Neural crest cell (in vitro differentiated cells): ENCODE results near the gene CNIH1. TPM values are rescaled to one million over a fixed set of nuclear protein-coding genes. Genes with fewer than 3 reads are reported as not detected.
"Not testable (repeated sequence)": the region's sequence is repeated elsewhere in the genome, so short reads cannot be mapped to it uniquely, and the experiment has no call there.

Experiments used
- DNase-seq: peaks from one replicate; pipeline ENCODE4 v3.0.0; 2021; ENCODE audit warnings: low read depth, mixed read lengths, low spot score
- H3K27ac Mint-ChIP-seq: one replicate; pipeline ENCODE4 v1.8.0; 2021; ENCODE audit warnings: mild to moderate bottlenecking, mixed read lengths; ENCODE audit not compliant: unreplicated experiment
- H3K27me3 Mint-ChIP-seq: 2 replicates; pipeline ENCODE4 v1.8.0; 2021; ENCODE audit warnings: low read depth, mild to moderate bottlenecking, mixed read lengths
- H3K36me3 Mint-ChIP-seq: 2 replicates; pipeline ENCODE4 v1.8.0; 2021; ENCODE audit warnings: low read depth, mild to moderate bottlenecking, mixed read lengths
- H3K4me1 Mint-ChIP-seq: 2 replicates; pipeline ENCODE4 v1.8.0; 2021; ENCODE audit warnings: mixed read lengths
- H3K4me3 Mint-ChIP-seq: one replicate; pipeline ENCODE4 v1.8.0; 2021; ENCODE audit warnings: mild to moderate bottlenecking, mixed read lengths
- H3K9me3 Mint-ChIP-seq: 2 replicates; pipeline ENCODE4 v1.8.0; 2021; ENCODE audit warnings: mixed read lengths
- total RNA-seq: library from RNA; stranded (reverse); gene quantifications from 2 replicates; pipeline ENCODE4 v1.2.1, GENCODE V29; 2021
- TF ChIP-seq, protein P1 (sequence below): fragments of 200-600 bp; sonication (generic); conservative IDR thresholded peaks from 2 replicates; pipeline ENCODE4 v1.5.0; 2021; ENCODE audit warnings: antibody characterized with exemption, mild to moderate bottlenecking

Gene CNIH1
- total RNA-seq, 1 donor from 2014 or later: 120 TPM

- Mint-ChIP-seq H3K4me3 (no peak overlapping the region), H3K27ac (no peak overlapping the region), H3K4me1 (no peaks in the 10 kb centered on the region), H3K9me3 (no peaks in the 10 kb centered on the region), H3K36me3 (peaks cover 25% of the 10 kb centered on the region), H3K27me3 (no peaks in the 10 kb centered on the region)
- TF ChIP-seq, protein P1, sequence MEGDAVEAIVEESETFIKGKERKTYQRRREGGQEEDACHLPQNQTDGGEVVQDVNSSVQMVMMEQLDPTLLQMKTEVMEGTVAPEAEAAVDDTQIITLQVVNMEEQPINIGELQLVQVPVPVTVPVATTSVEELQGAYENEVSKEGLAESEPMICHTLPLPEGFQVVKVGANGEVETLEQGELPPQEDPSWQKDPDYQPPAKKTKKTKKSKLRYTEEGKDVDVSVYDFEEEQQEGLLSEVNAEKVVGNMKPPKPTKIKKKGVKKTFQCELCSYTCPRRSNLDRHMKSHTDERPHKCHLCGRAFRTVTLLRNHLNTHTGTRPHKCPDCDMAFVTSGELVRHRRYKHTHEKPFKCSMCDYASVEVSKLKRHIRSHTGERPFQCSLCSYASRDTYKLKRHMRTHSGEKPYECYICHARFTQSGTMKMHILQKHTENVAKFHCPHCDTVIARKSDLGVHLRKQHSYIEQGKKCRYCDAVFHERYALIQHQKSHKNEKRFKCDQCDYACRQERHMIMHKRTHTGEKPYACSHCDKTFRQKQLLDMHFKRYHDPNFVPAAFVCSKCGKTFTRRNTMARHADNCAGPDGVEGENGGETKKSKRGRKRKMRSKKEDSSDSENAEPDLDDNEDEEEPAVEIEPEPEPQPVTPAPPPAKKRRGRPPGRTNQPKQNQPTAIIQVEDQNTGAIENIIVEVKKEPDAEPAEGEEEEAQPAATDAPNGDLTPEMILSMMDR: no peak
- no peak for DNase-seq
These were observed 29.8 kb downstream of the CNIH1 start for GRCh38 chr14:54411371-54411770.

- DNase-seq: no peak
- Mint-ChIP-seq H3K4me1 (peaks cover under 1% of the 10 kb centered on the region), H3K27me3 (no peaks in the 10 kb centered on the region), H3K36me3 (peaks cover 35% of the 10 kb centered on the region), H3K27ac (no peak overlapping the region), H3K4me3 (no peak overlapping the region), H3K9me3 (peaks cover under 1% of the 10 kb centered on the region)
- TF ChIP-seq, protein P1: no peak
These were observed 31.0 kb downstream of the CNIH1 start for GRCh38 chr14:54410215-54410614.

GRCh38 chr14:54403401-54404005 is 37.7 kb downstream of the CNIH1 start:
- H3K27me3 Mint-ChIP-seq, DNase-seq: not testable (repeated sequence)
- Mint-ChIP-seq H3K4me3 (peak overlapping the region; percentile 10), H3K9me3 (peaks cover 11% of the 10 kb centered on the region), H3K27ac (peak overlapping the region; percentile 22), H3K4me1 (peaks cover 12% of the 10 kb centered on the region), H3K36me3 (peaks cover 62% of the 10 kb centered on the region)

GRCh38 chr14:54399560-54399959 is 41.6 kb downstream of the CNIH1 start:
- TF ChIP-seq, protein P1: no peak
- no peak overlapping the region for H3K27ac Mint-ChIP-seq

GRCh38 chr14:54396493-54397335 is 44.5 kb downstream of the CNIH1 start, which contains the start of gene CDKN3:
Gene CDKN3, plus strand, starts transcription at chr14:54397007. Its CDS starts 62 bp downstream, at chr14:54397069.
- peak within 1 kb of the TSS; percentile 90 for H3K4me3 Mint-ChIP-seq
- H3K9me3 Mint-ChIP-seq: peaks cover 3% of the 10 kb centered on the region
- TF ChIP-seq, protein P1: peak; percentile 52
- H3K36me3 Mint-ChIP-seq: peaks cover 2% of the 10 kb centered on the region
- peaks cover 24% of the 10 kb centered on the region for H3K4me1 Mint-ChIP-seq
- no peaks in the 10 kb centered on the region for H3K27me3 Mint-ChIP-seq
- peak; percentile 90 for DNase-seq
- H3K27ac Mint-ChIP-seq: peak within 1 kb of the TSS; percentile 75

More at GRCh38 chr14:54399560-54399959, 41.6 kb downstream of the CNIH1 start:
- Mint-ChIP-seq H3K36me3 (peaks cover 30% of the 10 kb centered on the region), H3K4me3 (peak overlapping the region; percentile 43), H3K9me3 (peaks cover 8% of the 10 kb centered on the region), H3K4me1 (peaks cover 24% of the 10 kb centered on the region), H3K27me3 (no peaks in the 10 kb centered on the region)
- no peak for DNase-seq

GRCh38 chr14:54396183-54396492 is 45.0 kb downstream of the CNIH1 start:
- H3K4me3 Mint-ChIP-seq: peak overlapping the region; percentile 90
- peak overlapping the region; percentile 0 for H3K27ac Mint-ChIP-seq
- peaks cover 24% of the 10 kb centered on the region for H3K4me1 Mint-ChIP-seq
- no peaks in the 10 kb centered on the region for H3K36me3 Mint-ChIP-seq
- TF ChIP-seq, protein P1: no peak
- H3K27me3 Mint-ChIP-seq: no peaks in the 10 kb centered on the region
- H3K9me3 Mint-ChIP-seq: peaks cover 3% of the 10 kb centered on the region
- DNase-seq: no peak
